ENCODE data around the gene SORCS2.

The SORCS2 gene

GRCh38 chr4:7642741-7643458 is 450.6 kb downstream of the SORCS2 start:
- DNase-seq (ENCODE audit: low read depth in 3 of 3, low spot score in 1 of 3): no peak

GRCh38 chr4:7645158-7645557 is 452.8 kb downstream of the SORCS2 start:
- no peak for DNase-seq (ENCODE audit: low read depth in 3 of 3, low spot score in 1 of 3)

GRCh38 chr4:7645956-7646355 is 453.6 kb downstream of the SORCS2 start:
- DNase-seq (ENCODE audit: low read depth in 3 of 3, low spot score in 1 of 3): no peak

- no peak for DNase-seq (ENCODE audit: low read depth in 3 of 3, low spot score in 1 of 3)
Measured at GRCh38 chr4:7646384-7647061, 454.2 kb downstream of the SORCS2 start.

GRCh38 chr4:7647186-7647585 is 454.8 kb downstream of the SORCS2 start:
- DNase-seq (ENCODE audit: low read depth in 3 of 3, low spot score in 1 of 3): no peak

- no peak for DNase-seq (ENCODE audit: low read depth in 3 of 3, low spot score in 1 of 3)
Measured at GRCh38 chr4:7647600-7648543, 455.5 kb downstream of the SORCS2 start.

GRCh38 chr4:7648544-7649395 is 456.4 kb downstream of the SORCS2 start:
- no peak for DNase-seq (ENCODE audit: low read depth in 3 of 3, low spot score in 1 of 3)

GRCh38 chr4:7649411-7649740 is 457.0 kb downstream of the SORCS2 start:
- DNase-seq (ENCODE audit: low read depth in 3 of 3, low spot score in 1 of 3): no peak

- DNase-seq (ENCODE audit: low read depth in 3 of 3, low spot score in 1 of 3): peak in 2 of 3 donors; percentile 2 to 3
Measured at GRCh38 chr4:7649741-7650531, 457.6 kb downstream of the SORCS2 start.

GRCh38 chr4:7650606-7651385 is 458.5 kb downstream of the SORCS2 start:
- no peak for DNase-seq (ENCODE audit: low read depth in 3 of 3, low spot score in 1 of 3)

- no peak for DNase-seq (ENCODE audit: low read depth in 3 of 3, low spot score in 1 of 3)
Measured at GRCh38 chr4:7651461-7651921, 459.2 kb downstream of the SORCS2 start.

GRCh38 chr4:7652006-7652405 is 459.7 kb downstream of the SORCS2 start:
- DNase-seq (ENCODE audit: low read depth in 3 of 3, low spot score in 1 of 3): no peak

GRCh38 chr4:7652451-7652881 is 460.1 kb downstream of the SORCS2 start:
- no peak for DNase-seq (ENCODE audit: low read depth in 3 of 3, low spot score in 1 of 3)

- DNase-seq (ENCODE audit: low read depth in 3 of 3, low spot score in 1 of 3): no peak
Measured at GRCh38 chr4:7652906-7653305, 460.6 kb downstream of the SORCS2 start.

GRCh38 chr4:7653510-7654369 is 461.4 kb downstream of the SORCS2 start:
- no peak for DNase-seq (ENCODE audit: low read depth in 3 of 3, low spot score in 1 of 3)

- no peak for DNase-seq (ENCODE audit: low read depth in 3 of 3, low spot score in 1 of 3)
Measured at GRCh38 chr4:7654550-7655445, 462.5 kb downstream of the SORCS2 start.
